Mammary epithelial cell (primary cell): ENCODE results near the gene CYLD.

Experiments used
- CTCF ChIP-seq, 2 donors: IDR thresholded peaks in 1 of 2; conservative IDR thresholded peaks in 1 of 2; 2 replicates each; pipeline ENCODE4 v1.5.1; 2011 to 2012; ENCODE audit warnings: inconsistent platforms in 2 of 2, low read length in 2 of 2, mild to moderate bottlenecking in 2 of 2, control low read depth in 1 of 2, low read depth in 1 of 2; ENCODE audit not compliant: insufficient read depth in 1 of 2; ENCODE audit errors: extremely low read depth in 1 of 2
- EZH2 ChIP-seq: IDR thresholded peaks from 2 replicates; pipeline ENCODE4 v1.6.1; 2012; ENCODE audit warnings: low read length, inconsistent platforms, borderline replicate concordance

GRCh38 chr16:50821586-50821985 lies 79.7 kb downstream of the CYLD start:
- TF ChIP-seq CTCF (conservative IDR thresholded peaks at IDR 0.05 in 1 of 2, IDR thresholded peaks at IDR 0.05 in 1 of 2; ENCODE audit: extremely low read depth in 1 of 2, insufficient read depth in 1 of 2, low read depth in 1 of 2, low read length in 2 of 2) (peak; percentile 14 to 28), EZH2 (no peak)
